CD14-positive monocyte (primary cell): ENCODE results near the gene FGGY. TPM values are rescaled to one million over a fixed set of nuclear protein-coding genes. Genes with fewer than 3 reads are reported as not detected.

Experiments
- DNase-seq, 3 donors: peaks; one replicate each; pipeline ENCODE4 v3.0.0-alpha.2; 2011 to 2022
- H2AFZ ChIP-seq: 2 replicates; pipeline ENCODE4 v1.6.0; 2012; ENCODE audit warnings: mild to moderate bottlenecking, low read depth, low read length, inconsistent platforms; ENCODE audit not compliant: insufficient read depth, poor library complexity, severe bottlenecking
- H3K27ac ChIP-seq, 2 donors: 1 replicate in 1 of 2; 2 replicates in 1 of 2; pipeline ENCODE4 v1.5.1; 2012 to 2013; ENCODE audit warnings: low read length in 2 of 2, control low read depth in 1 of 2, inconsistent platforms in 1 of 2, low read depth in 1 of 2, mild to moderate bottlenecking in 1 of 2
- H3K27me3 ChIP-seq, 2 donors: one replicate each; pipeline versions ENCODE4 v1.6.0 to v1.6.1; 2011 to 2013; ENCODE audit warnings: low read length in 2 of 2; ENCODE audit not compliant: control insufficient read depth in 2 of 2, insufficient read depth in 2 of 2
- H3K36me3 ChIP-seq, 2 donors: replicated peaks in 1 of 2; 1 replicate in 1 of 2; 2 replicates in 1 of 2; pipeline versions ENCODE4 v1.5.1 to v1.6.1; 2012 to 2013; ENCODE audit warnings: low read length in 2 of 2, control low read depth in 1 of 2, inconsistent platforms in 1 of 2, mild to moderate bottlenecking in 1 of 2; ENCODE audit not compliant: insufficient read depth in 2 of 2, control insufficient read depth in 1 of 2
- H3K4me1 ChIP-seq, 2 donors: 1 replicate in 1 of 2; 2 replicates in 1 of 2; pipeline versions ENCODE4 v1.5.1 to v1.6.1; 2012 to 2013; ENCODE audit warnings: low read length in 2 of 2, control low read depth in 1 of 2, inconsistent platforms in 1 of 2, mild to moderate bottlenecking in 1 of 2, moderate library complexity in 1 of 2; ENCODE audit not compliant: insufficient read depth in 2 of 2, control insufficient read depth in 1 of 2
- H3K4me2 ChIP-seq: replicated peaks from 2 replicates; pipeline ENCODE3; 2012; ENCODE audit warnings: low read length, moderate library complexity, mild to moderate bottlenecking; ENCODE audit not compliant: poor library complexity, severe bottlenecking; ENCODE audit errors: extremely low read depth
- H3K4me3 ChIP-seq, 3 experiments: fragments of 200-600 bp in 1 of 3; sonication (generic) in 1 of 3; replicated peaks in 1 of 3; 1 replicate in 2 of 3; 2 replicates in 1 of 3; pipeline ENCODE4 v1.5.1; 2011 to 2013; ENCODE audit warnings: low read length in 3 of 3, mild to moderate bottlenecking in 3 of 3, control low read depth in 2 of 3, low read depth in 2 of 3, inconsistent platforms in 1 of 3, moderate library complexity in 1 of 3
- H3K79me2 ChIP-seq: 2 replicates; pipeline ENCODE4 v1.6.0; 2012; ENCODE audit warnings: mild to moderate bottlenecking, control low read depth, inconsistent platforms, low read length, moderate library complexity; ENCODE audit not compliant: insufficient read depth
- H3K9ac ChIP-seq: 2 replicates; pipeline ENCODE4 v1.6.0; 2017; ENCODE audit warnings: low read length, mild to moderate bottlenecking; ENCODE audit not compliant: insufficient read depth, poor library complexity, severe bottlenecking
- H3K9me3 ChIP-seq, 2 donors: replicated peaks in 1 of 2; 1 replicate in 1 of 2; 2 replicates in 1 of 2; pipeline versions ENCODE4 v1.5.1 to v1.6.1; 2012 to 2013; ENCODE audit warnings: low read length in 2 of 2, control low read depth in 1 of 2; ENCODE audit not compliant: control insufficient read depth in 1 of 2, insufficient read depth in 1 of 2
- H4K20me1 ChIP-seq: 2 replicates; pipeline ENCODE4 v1.6.0; 2012; ENCODE audit warnings: mild to moderate bottlenecking, low read length, control low read depth, moderate library complexity; ENCODE audit not compliant: insufficient read depth
- H3K27ac Mint-ChIP-seq, 7 donors: one replicate each; pipeline ENCODE4 v1.8.0; 2020; ENCODE audit warnings: mild to moderate bottlenecking in 7 of 7, mixed read lengths in 7 of 7, moderate library complexity in 6 of 7, inconsistent platforms in 2 of 7
- H3K27me3 Mint-ChIP-seq, 3 donors: one replicate each; pipeline ENCODE4 v1.8.0; 2021 to 2022; ENCODE audit warnings: low read depth in 3 of 3, mild to moderate bottlenecking in 3 of 3, mixed read lengths in 3 of 3, moderate library complexity in 3 of 3, inconsistent platforms in 1 of 3
- H3K36me3 Mint-ChIP-seq, 2 donors: one replicate each; pipeline ENCODE4 v1.8.0; 2020; ENCODE audit warnings: mixed read lengths in 2 of 2, inconsistent platforms in 1 of 2, mild to moderate bottlenecking in 1 of 2
- H3K4me1 Mint-ChIP-seq: one replicate; pipeline ENCODE4 v1.8.0; 2020; ENCODE audit warnings: mild to moderate bottlenecking, mixed read lengths
- H3K4me3 Mint-ChIP-seq, 2 donors: one replicate each; pipeline ENCODE4 v1.8.0; 2020; ENCODE audit warnings: mild to moderate bottlenecking in 2 of 2, mixed read lengths in 2 of 2, moderate library complexity in 1 of 2
- H3K9me3 Mint-ChIP-seq, 7 donors: one replicate each; pipeline ENCODE4 v1.8.0; 2020 to 2022; ENCODE audit warnings: mixed read lengths in 7 of 7, mild to moderate bottlenecking in 6 of 7, moderate library complexity in 6 of 7, inconsistent platforms in 2 of 7
- CTCF ChIP-seq: fragments of 200-600 bp; IDR thresholded peaks from one replicate; pipeline ENCODE4 v1.8.0; 2022; ENCODE audit warnings: antibody characterized with exemption, mild to moderate bottlenecking
- WGBS: methylation state at CpG from one replicate; pipeline ENCODE4 v1.1.5; 2013; ENCODE audit warnings: missing lambda C conversion rate; ENCODE audit not compliant: insufficient coverage; 5-methylcytosine and 5-hydroxymethylcytosine counted together
- intact Hi-C, 2 donors: fragments of 100-400 bp; cut with micrococcal nuclease; formaldehyde crosslinking; loops; one replicate each; pipeline versions ENCODE4 v1.15.0 to v1.15.1; 2023
- polyA plus RNA-seq, 3 donors: library from polyadenylated mRNA; depleted of rRNA in 1 of 3; unstranded in 2 of 3; stranded (reverse) in 1 of 3; fragments of 300-500 nt in 2 of 3; fragments of >200 nt in 1 of 3; fragmentation: Illumina TruSeq in 2 of 3; gene quantifications; 1 replicate in 2 of 3; 2 replicates in 1 of 3; pipeline ENCODE4 v1.2.3, GENCODE V29; 2012 to 2021

Gene FGGY
- polyA plus RNA-seq, 3 donors: 2.3 to 4.3 (median 2.9) TPM

- Mint-ChIP-seq H3K36me3 (peaks cover 0 to 11% of the 10 kb centered on the region in 2 donors), H3K4me1 (peaks cover 62% of the 10 kb centered on the region), H3K9me3 (peaks cover 0 to 7% (median 0%) of the 10 kb centered on the region in 7 donors), H3K4me3 (peak overlapping the region in 1 of 2 donors; percentile 15), H3K27ac (peak overlapping the region in 2 of 7 donors; percentile 53 to 58), H3K27me3 (peaks cover 0 to 3% (median 2%) of the 10 kb centered on the region in 3 donors)
- no peak for DNase-seq
- H4K20me1 ChIP-seq: no peaks in the 10 kb centered on the region
- H2AFZ ChIP-seq: no peak overlapping the region
- no peak overlapping the region for H3K9ac ChIP-seq
- H3K36me3 ChIP-seq: no peaks in the 10 kb centered on the region
- H3K27ac ChIP-seq: no peak overlapping the region
- no peak overlapping the region for H3K4me2 ChIP-seq
- H3K4me1 ChIP-seq: peaks cover 56 to 67% of the 10 kb centered on the region in 2 donors
- intact Hi-C loops: loop anchor here in 1 of 2 donors (10.0 kb wide), 4 partner anchors 117 to 787 kb away; no protein-coding TSS in a partner anchor
- no CpG with 5 or more reads among the region's 4 CpGs for WGBS
- no peak for TF ChIP-seq CTCF
- H3K27me3 ChIP-seq: no peaks in the 10 kb centered on the region
- no peaks in the 10 kb centered on the region for H3K9me3 ChIP-seq
- H3K4me3 ChIP-seq: no peak overlapping the region
- H3K79me2 ChIP-seq: no peaks in the 10 kb centered on the region
These were observed 375.0 kb downstream of the FGGY start for GRCh38 chr1:59671953-59672305.

- 21% methylated on average over 5 of the region's 7 CpGs for WGBS
- Histone ChIP-seq H3K27me3 (no peaks in the 10 kb centered on the region), H3K36me3 (no peaks in the 10 kb centered on the region), H3K4me1 (peaks cover 64 to 73% of the 10 kb centered on the region in 2 donors), H3K4me3 (peak overlapping the region in 1 of 3 experiments; percentile 43), H2AFZ (no peak overlapping the region), H3K27ac (peak overlapping the region; percentile 79 to 87), H3K4me2 (peak overlapping the region; percentile 40), H3K79me2 (no peaks in the 10 kb centered on the region), H3K9ac (no peak overlapping the region), H3K9me3 (no peaks in the 10 kb centered on the region), H4K20me1 (no peaks in the 10 kb centered on the region)
- TF ChIP-seq CTCF: no peak
- intact Hi-C loops: loop anchor here in 1 of 2 donors (10.0 kb wide), 4 partner anchors 118 to 788 kb away; no protein-coding TSS in a partner anchor
- peaks cover 0 to 7% (median 0%) of the 10 kb centered on the region in 7 donors for H3K9me3 Mint-ChIP-seq
- peaks cover 0 to 2% (median 0%) of the 10 kb centered on the region in 3 donors for H3K27me3 Mint-ChIP-seq
- H3K36me3 Mint-ChIP-seq: peaks cover 3 to 15% of the 10 kb centered on the region in 2 donors
- peak overlapping the region in 1 of 2 donors; percentile 69 for H3K4me3 Mint-ChIP-seq
- peaks cover 71% of the 10 kb centered on the region for H3K4me1 Mint-ChIP-seq
- peak overlapping the region; percentile 90 to 97 (median 95) for H3K27ac Mint-ChIP-seq
- DNase-seq: peak; percentile 46 to 85 (median 80)
These were observed 376.1 kb downstream of the FGGY start for GRCh38 chr1:59672851-59673572.
